HG02763 (cell line): ENCODE results near the gene PPFIA4.

Experiments
- ATAC-seq: cut with Tn5 transposase; IDR thresholded peaks from one replicate; pipeline ENCODE4 v1.9.1; 2021; ENCODE audit warnings: mild to moderate bottlenecking, moderate library complexity; ENCODE audit not compliant: unreplicated experiment

The PPFIA4 gene

DNA sequence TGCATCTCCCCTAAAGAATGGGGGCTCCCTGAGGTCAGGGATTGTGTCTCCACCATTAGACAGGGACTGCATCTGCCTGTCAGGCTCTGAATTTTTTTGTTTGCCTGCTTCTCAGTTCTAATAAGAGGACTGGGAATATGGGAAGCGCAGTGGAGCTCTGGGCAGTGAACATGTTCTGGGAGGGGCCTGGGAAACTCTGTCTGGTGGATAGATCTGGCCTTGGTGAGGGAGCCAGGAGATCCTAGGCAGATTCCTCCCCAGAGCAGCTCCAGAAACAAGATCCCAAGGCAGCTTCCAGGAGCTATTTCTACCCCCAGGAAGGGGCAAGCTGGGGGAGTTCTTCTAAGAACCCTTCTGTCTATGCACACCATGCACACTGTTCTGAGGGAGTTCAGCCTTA is 72.2 kb downstream of the PPFIA4 start:
- ATAC-seq, result no peak

DNA sequence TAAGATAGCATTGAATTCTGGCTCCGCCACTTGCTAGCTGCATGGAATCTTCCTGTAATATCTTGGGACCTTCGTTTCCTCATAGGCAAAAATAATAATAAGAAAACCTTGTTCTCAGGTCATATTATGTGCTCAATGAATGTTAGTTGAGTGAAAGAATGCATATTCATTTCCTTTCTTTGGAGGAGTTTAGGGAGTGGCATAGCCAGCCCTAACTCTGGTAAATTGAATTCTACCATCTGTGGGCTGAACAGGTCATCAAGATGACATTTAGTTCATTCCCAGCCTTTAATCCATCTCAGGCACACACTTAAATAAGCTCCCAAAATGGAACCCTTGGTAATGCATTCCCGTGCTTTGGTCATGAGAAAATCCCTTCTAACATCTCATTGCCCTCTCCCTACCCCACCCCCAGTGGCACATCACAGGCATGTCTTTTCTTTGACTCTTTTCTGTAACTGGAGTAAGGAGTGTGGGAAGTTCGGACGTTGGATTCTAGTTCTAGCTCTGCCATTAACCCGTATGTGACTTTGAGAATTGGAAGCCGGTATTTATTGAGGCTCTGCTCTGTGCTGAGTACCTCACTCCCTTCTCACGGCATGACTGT is 72.7 kb downstream of the PPFIA4 start:
- no peak for ATAC-seq

DNA sequence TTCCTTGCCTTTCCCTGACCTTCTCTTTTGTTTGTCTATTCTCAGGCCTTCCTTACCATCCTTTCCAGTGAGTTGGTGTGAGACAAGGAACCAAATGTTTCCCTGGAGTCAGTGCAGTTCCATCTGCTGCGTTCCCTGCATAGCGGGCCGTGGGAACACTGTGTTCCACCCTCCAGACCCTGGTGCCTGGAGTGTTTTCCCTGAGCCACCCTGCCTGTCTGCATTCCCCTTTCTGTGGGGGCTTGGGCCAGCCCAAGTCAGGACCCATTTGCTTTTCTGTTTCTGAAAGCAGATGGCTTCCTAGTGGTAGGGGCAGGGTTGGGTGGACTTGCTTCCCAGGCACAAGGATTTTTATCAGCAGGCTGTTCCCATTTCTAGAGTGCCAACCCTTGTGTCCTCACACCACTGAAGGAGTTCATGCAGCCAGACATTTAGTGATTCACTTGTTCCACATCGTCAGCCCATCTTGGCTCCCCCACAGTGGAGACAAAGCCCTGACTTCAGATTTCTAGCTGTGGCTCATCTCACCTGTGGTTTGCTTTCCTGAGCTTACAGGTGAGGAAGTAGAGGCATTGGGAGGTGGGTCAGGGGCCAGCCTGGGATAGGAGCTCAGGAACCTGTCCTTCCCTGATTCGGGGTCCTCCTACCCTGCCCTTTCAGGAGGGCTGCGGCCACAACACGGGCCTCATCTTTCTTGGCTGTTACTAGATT is 73.7 kb downstream of the PPFIA4 start:
- ATAC-seq, result no peak

DNA sequence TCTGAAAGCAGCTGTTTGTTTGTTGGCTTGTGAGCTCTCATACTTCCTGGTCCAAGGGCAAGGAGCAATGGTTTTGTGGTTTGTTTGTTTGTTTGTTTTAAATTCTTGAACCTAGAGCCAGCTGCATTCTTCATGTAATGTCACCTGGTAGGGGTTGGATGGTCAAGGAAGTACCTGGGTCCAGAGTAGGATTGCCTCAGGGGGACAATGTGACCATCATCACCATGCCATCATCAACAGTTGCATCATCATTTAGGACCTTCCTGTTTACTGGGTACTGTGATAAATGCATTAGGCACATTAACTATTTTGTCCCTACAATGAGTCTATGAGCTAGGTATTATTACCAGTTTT is 74.2 kb downstream of the PPFIA4 start:
- no peak for ATAC-seq

DNA sequence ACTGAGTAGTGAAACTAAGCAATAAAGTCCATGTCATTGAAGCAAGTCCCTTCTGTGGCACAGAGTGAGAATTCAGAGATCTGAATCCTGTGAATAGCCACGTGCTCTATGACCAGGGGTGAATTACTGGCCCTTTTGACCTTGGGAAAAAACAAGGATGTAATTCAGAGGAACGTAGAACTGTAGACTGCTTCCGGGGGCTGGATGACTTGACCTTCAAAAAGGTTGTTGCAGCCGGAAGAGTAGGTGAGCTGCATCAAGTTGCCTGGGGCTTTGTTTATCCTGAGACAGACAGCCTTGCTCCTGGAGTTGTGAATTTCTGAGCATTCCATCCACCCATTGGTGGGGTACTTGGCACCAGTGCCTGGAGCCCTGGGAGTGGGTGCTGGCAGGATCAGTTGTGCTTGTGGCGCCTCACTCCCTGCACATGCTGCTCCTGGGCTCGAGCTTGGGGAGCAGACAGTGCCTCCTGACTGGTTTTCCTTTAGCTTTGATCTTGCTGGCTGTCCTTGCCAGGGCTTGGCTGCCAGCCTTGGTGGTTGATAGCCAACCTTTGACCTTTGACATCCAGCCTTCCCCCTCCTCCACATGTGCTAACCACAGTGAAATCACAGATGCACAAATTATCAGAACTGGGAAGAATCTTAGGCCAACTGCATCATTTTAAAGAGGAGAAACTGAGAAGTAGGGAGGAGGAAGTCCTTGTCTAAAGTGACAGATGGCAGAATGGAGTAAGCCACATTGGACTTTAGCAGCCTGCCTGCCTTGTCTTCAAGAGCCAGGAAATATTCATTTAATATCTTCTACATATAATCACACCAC is 75.7 kb downstream of the PPFIA4 start:
- no peak for ATAC-seq

DNA sequence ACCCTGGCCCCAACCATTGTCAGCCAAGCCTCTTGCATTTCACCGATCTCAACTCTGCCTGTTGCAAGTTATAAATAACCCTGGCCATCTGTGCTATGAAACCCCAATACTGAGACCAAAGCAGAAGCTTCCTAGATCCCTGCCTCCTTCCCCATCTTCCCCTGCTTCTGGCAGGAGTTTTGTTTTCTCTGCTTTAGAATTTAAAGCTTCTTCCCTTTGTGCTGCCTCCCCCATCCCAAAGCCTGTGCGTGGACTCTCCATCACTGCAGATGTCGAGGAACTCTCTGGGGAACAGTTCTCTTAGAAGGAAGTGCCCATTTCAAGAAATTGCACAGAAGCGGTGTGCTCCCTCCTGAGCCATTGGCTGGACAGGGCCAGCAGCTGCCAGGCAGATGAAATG is 76.9 kb downstream of the PPFIA4 start:
- ATAC-seq, result no peak

DNA sequence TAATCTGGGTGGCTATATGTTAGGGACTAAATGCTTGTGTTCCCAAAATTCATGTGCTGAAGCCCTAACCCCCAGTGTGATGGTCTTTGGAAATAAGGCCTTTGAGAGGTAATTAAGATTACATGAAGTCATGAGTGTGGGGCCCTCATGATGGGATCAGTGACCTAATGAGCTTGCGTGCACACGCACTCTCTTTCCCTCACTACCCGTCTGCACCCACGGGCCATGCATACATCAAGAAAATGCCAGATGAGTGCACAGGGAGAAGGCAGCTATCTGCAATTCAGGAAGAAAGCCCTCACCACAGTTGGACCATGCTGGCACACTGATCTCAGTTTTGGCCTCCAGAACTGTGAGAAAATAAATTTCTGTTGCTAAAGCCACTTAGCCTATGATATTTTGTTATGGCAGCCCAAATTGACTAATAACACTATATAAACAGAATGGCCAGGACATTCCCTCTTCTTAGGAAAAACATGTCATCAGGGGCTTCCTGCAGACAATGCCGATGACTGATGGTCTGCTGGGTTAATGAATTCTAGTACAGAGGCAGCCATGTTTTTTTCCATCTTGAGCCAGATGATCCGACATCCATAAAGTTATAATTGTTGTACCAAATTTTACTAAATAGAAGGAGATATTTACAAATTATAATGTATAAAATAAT is 77.7 kb downstream of the PPFIA4 start:
- no peak for ATAC-seq

DNA sequence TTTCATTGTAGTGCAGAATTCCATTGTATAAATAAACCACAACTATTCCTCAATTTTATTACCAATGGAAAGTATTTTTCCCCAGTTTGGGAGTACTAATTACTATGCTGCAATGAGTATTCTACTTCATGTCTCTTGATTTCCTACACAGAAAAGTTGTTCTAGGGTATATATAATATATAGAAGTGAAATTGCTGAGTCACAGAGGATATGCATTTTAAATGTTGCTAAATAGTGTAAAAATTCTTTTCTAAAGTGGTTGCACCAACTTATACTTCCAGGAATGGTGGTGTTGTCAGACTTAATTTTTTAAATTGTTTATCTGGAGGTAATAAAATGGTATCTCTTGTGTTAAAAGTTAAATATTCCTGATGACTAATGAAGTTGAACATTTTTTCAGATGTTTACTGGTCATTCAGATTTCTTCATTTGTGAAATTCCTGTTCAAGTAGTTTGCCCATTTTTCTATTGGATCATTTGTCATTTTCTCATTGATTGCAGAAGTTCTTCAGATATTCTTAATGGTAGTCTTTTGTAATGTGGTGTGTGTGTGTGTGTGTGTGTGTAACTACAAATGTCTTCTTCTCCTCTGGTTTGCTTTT is 78.6 kb downstream of the PPFIA4 start:
- no peak for ATAC-seq

DNA sequence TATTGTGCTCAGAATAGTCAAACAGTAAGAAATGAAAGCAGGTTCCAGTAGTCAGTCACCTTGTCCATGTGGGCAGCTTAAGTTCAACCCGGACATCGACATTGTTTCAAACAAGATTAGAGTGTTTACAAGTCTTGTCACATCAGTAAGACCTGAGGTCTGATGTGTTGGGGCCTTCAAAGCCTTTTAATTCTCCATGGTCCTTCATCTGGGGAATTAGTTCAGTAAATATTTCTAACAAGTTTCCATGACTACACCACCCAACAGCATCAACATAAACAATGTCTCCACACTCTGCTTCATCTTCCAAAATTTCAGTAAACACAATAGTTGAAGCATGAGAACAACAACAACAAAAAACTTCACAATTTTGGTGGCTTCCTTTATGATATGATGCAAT is 86.2 kb downstream of the PPFIA4 start:
- ATAC-seq, result no peak

DNA sequence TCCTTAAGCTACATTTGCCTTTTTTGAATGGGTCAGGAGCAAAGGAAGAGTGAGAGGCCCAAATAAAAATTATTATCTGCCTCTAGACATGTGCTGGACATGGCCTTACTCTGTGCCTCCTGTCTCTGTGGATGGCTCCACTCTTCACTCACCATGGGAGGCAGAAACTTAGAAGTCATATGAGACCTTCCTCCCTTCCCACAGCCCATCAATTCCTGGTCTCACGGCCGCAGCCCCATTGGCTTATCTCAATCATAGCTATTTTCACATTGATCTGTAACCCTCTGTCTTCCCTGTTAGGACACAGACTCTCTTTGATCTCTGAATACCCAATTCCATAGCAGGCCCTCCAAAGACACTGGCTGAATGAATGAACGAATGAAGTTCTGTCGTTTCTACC is 87.0 kb downstream of the PPFIA4 start:
- ATAC-seq, result no peak

DNA sequence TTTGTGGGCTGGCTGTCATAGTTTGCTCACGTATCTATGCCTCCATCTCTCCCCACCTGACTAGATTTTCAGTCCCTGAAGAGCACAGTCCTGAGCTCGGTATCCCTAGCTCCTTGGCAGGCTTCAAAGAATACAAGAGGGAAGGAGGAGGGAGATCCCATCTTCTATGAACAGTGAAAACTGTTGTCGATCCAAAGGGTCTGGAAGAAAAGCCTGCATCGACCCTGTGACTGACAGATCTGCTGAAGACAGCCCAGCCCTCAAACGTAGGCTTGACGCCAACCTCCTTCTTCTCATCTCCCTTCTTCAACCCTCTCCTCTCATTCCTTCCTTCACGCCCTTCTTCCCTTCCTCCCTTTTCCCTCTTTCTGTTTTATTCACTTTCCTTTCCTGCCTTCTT is 87.9 kb downstream of the PPFIA4 start:
- ATAC-seq, result no peak

DNA sequence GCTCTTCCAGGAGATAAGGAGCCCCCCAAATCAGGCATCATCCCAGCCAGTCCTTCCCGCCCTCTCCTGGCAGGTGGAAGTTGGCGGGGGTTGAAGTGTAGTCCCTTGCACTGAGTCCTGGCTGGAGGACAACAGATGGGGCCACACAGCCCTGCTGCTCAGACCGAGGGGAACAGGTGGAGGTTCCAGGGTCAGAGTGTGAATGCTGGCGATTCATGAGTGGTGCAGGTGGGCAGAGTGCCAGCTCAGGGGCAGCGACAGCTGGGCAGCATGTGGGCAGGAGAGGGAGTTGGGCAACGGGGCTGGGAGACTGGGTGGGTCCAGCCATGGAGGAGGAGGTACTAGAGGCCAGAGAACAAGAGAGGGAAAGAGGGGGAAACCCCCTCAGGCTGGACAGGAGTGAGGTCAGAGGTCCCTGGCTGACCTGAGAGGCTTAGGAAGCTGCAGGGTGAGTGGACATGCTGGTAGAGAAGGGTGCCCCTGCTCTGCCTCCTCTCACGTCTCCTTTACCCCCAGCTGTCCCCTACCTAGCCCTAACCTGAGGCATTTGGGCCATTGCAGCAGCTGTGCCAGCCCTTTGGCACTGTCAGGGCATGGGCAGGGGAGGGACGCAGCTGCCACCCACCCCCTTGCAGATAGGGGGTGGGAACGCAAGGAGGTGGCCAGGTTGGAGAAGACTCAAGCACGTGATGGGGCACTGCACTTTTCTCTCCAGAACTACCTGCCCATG is 90.0 kb downstream of the PPFIA4 start:
- no peak for ATAC-seq

DNA sequence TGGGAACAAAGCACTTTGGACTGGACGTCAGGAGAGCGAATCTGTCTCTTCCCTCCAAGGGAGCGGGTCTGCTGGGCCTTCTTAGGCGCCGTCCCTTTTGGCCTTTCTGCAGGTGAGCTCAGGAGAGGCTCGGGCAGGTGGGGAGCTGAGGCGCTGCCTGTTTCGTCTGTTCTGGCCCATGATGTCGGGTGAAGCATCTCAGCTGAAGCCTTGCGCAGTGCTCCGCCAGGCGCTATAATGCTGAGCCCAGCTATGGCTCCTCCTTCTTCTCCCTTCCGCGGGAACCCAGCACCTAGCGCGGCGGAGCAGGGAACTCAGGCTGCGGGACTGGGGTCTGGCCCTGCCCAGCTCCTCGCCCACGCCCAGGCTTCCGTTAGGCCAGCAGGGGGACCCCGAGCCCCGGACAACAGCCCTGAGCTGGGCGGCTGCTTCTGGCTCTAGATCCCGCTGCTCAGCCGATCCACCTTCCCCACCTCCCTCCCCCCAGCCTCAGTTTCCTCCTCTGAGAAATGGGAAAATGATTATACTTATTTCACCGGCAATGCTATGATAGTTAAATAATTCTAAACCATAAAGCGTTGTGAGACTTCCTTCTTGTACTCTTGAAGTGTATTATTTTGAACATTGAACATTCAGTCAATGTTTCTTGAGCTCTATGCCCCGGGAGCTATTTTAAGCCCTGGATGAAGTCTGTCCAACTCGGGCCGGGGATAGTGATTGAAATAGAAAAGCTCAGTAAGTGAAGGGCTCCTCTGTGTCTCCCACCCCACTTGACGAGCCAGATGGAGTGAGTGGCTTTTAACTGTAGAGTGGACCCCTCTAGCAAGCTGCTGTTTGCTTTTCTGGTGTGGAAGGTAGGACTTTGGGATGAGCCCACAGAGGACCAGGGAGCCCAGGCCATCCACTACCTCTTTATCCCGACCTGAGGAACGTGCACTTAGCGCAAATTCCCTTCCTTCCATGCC is 91.6 kb downstream of the PPFIA4 start:
- ATAC-seq, result no peak

DNA sequence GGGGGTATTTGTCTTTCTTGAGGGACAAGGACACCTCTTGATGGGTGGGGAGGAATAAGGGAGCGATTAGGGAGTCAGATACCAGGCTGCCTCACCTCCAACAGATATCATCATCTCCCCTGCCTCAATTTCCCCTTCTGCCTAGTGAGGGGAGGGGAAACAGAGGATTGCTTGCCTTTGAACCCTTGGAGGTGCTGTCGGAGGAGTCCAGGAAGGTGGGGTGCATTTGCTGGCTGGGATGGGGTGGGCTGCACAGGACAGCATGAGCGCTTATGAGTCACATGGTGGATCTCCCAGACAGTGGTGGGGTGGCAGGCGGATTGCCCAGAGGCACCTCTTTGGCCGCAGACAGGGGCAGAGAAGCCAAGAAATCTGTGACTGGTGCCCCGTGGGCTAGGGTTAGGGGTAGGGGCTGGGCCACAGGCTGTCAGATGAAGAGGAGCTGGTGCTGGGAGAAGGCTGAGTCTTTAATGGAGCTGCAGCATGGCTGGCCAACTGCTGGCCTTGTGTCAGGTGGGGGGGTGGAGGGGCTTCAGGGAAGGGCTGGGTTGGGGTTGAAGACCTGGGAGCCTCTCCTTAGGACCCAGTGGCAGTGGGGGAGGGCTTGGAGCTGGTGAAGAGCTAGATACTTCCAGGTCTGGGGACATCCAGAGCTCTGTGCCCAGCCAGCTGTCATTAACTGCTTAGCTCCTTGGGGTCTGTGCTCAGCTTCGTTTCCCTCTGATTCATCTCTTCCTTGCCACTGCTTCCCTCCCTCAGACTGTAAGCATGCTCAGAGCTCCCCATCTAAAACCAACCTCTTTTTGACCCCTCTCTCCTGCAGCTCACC is 94.2 kb downstream of the PPFIA4 start:
- ATAC-seq, result no peak

DNA sequence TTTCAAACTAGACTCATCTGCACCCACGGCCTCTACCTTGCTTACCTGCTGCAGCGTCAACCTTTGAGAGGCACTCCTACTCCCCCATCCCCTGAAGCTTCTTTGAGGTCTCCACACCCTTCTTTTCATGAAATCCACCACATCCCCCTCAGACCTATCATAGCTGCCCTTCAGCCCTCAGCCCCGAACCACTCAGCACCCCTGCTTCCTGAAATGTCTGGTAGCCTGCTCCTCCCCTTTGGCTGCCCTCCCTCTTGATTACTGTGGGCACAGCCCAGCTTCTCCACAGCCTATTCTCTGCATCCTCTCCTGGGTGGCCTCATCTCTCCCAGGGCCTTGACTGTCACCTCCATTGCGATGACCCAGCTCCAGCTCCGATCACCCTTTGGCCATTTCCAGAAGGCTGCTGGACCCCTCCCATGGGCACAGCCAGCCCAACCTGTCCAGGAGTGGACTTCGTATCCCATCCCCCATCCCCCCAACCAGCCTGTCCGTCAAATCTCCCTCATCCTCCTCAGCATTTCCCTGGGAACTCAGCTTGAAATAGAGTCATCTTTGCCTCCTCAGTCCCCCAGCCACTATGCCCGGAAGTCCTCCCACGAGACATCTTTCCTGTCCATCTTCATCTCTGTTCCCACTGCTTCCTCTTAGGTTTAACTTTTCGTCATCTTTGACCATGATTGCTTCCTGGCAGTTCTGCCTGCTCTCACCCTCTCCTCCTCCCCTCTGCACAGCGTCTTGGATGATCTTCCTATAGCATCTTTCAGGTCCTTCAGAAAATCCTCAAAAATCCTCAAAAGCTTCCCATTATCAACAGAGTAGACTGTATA is 95.1 kb downstream of the PPFIA4 start:
- ATAC-seq, result no peak

DNA sequence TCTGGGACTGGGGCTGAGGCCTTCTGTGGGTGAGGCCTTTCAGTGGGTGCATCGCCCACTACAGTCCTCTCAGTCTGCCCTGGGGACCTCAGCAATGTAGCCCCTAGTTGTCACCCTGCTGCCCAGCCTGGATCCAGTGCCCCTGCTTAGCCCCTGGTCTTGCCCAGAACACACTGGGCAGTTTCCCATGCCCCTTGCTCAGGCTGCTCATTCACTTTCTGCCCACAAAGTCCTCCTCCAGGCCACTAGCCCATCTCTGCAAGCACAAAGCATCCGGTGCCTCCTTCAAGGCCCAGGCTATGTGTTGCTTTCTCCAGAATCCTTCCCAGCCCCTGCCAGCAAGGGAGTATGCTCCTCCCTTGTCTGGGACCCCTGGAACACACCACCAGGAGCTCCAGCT is 95.9 kb downstream of the PPFIA4 start:
- ATAC-seq, result no peak

DNA sequence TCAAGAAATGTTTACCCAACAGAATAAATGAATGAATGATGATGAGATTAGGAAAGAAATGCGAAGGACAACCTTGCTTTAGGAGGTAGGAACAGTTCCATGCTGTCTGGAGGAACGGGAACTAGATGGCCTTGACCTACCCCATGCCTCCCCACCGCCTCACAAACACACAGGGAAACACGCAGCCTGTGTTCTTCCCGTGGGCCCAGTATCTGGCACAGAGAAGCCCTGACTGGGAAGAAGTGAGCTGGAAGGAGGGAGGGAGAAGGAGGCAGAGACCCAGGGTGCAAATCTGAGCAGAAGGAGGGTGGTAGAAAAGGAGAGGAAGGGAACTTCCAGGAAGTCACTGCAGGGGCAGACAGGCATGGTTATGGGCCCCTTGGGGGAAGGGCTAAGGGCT is 97.7 kb downstream of the PPFIA4 start:
- ATAC-seq, result no peak
